Measurements from ENCODE around the gene C17orf113.

DNA sequence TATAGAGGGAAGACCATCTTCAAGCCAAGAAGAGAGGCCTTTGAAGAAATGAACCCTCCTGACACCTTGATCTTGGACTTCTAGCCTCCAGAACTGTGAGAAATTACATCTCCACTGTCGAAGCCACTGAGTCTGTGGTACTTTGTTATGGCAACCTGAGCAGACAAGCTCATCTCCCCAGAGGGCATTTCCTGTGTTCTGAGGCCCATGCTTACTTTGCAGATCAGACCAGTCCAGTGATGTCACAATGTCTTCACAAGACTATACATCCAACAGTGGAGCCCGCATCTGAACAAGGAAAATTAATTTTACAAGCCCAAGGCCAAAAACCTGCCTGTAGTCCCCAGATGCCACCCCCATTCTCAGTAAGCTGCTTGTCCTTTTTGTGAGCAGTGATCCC lies 14.8 kb upstream of the C17orf113 start:
- TF ChIP-seq, protein P1, sequence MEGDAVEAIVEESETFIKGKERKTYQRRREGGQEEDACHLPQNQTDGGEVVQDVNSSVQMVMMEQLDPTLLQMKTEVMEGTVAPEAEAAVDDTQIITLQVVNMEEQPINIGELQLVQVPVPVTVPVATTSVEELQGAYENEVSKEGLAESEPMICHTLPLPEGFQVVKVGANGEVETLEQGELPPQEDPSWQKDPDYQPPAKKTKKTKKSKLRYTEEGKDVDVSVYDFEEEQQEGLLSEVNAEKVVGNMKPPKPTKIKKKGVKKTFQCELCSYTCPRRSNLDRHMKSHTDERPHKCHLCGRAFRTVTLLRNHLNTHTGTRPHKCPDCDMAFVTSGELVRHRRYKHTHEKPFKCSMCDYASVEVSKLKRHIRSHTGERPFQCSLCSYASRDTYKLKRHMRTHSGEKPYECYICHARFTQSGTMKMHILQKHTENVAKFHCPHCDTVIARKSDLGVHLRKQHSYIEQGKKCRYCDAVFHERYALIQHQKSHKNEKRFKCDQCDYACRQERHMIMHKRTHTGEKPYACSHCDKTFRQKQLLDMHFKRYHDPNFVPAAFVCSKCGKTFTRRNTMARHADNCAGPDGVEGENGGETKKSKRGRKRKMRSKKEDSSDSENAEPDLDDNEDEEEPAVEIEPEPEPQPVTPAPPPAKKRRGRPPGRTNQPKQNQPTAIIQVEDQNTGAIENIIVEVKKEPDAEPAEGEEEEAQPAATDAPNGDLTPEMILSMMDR (IDR thresholded peaks at IDR 0.05), result no peak
- TF ChIP-seq POLR2A (IDR thresholded peaks at IDR 0.05) (no peak), EP300 (IDR thresholded peaks at IDR 0.05) (no peak)
